ENCODE results near the gene GTF2B.

- TF ChIP-seq, protein P1, sequence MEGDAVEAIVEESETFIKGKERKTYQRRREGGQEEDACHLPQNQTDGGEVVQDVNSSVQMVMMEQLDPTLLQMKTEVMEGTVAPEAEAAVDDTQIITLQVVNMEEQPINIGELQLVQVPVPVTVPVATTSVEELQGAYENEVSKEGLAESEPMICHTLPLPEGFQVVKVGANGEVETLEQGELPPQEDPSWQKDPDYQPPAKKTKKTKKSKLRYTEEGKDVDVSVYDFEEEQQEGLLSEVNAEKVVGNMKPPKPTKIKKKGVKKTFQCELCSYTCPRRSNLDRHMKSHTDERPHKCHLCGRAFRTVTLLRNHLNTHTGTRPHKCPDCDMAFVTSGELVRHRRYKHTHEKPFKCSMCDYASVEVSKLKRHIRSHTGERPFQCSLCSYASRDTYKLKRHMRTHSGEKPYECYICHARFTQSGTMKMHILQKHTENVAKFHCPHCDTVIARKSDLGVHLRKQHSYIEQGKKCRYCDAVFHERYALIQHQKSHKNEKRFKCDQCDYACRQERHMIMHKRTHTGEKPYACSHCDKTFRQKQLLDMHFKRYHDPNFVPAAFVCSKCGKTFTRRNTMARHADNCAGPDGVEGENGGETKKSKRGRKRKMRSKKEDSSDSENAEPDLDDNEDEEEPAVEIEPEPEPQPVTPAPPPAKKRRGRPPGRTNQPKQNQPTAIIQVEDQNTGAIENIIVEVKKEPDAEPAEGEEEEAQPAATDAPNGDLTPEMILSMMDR (IDR thresholded peaks at IDR 0.05) = peak in 1 of 3 experiments; percentile 32
- peak; percentile 25 for TF ChIP-seq POLR2A (IDR thresholded peaks at IDR 0.05)
Measured at GRCh38 chr1:88891318-88891950, at the start of gene GTF2B.
